Ureter (tissue), 1 donor: ENCODE measurements around the gene PTGES3. TPM values are rescaled to one million over a fixed set of nuclear protein-coding genes. Genes with fewer than 3 reads are reported as not detected.
A peak's percentile ranks its signal among the peaks of the same experiment; 100 is the strongest.
"Not testable (repeated sequence)": the region's sequence is repeated elsewhere in the genome, so short reads cannot be mapped to it uniquely, and the experiment has no call there.

Experiments
- DNase-seq: peaks from one replicate; pipeline ENCODE4 v3.0.0-alpha.2; 2020; ENCODE audit warnings: low spot score
- total RNA-seq: library from RNA; stranded (reverse); gene quantifications from one replicate; pipeline ENCODE4 v1.2.4, GENCODE V29; 2023
- donor health status: DM: yes; HTN: yes; CAD: no.

Gene PTGES3
- 212 TPM for total RNA-seq

GRCh38 chr12:56688129-56688845 is at the start of gene PTGES3:
PTGES3 (minus strand) TSS chr12:56688284; CDS start chr12:56687999, 285 bp downstream.
- DNase-seq = peak; percentile 99

GRCh38 chr12:56728139-56728861 is 40.2 kb upstream of the PTGES3 start:
- DNase-seq = no peak

- DNase-seq = not testable (repeated sequence)
These were observed 38.2 kb upstream of the PTGES3 start for GRCh38 chr12:56726196-56726675.

GRCh38 chr12:56725723-56726102 is 37.6 kb upstream of the PTGES3 start:
- no peak for DNase-seq

- peak; percentile 99 for DNase-seq
These were observed 37.1 kb upstream of the PTGES3 start, which contains the start of gene NACA for GRCh38 chr12:56724972-56725722. NACA (minus strand) TSS chr12:56725299; CDS start chr12:56724521, 778 bp downstream.

GRCh38 chr12:56724701-56724971 is 36.6 kb upstream of the PTGES3 start:
- DNase-seq = no peak

- peak; percentile 67 for DNase-seq
These were observed 36.0 kb upstream of the PTGES3 start for GRCh38 chr12:56723889-56724700.

- DNase-seq = no peak
These were observed 35.3 kb upstream of the PTGES3 start for GRCh38 chr12:56723352-56723751.

- no peak for DNase-seq
These were observed 34.7 kb upstream of the PTGES3 start for GRCh38 chr12:56722832-56723231.

- no peak for DNase-seq
These were observed 33.6 kb upstream of the PTGES3 start for GRCh38 chr12:56721721-56722120.

- DNase-seq = no peak
These were observed 33.1 kb upstream of the PTGES3 start for GRCh38 chr12:56721216-56721615.

- peak; percentile 34 for DNase-seq
These were observed 32.7 kb upstream of the PTGES3 start for GRCh38 chr12:56720731-56721151.

- peak; percentile 29 for DNase-seq
These were observed 31.0 kb upstream of the PTGES3 start for GRCh38 chr12:56719056-56719455.

- no peak for DNase-seq
These were observed 30.6 kb upstream of the PTGES3 start for GRCh38 chr12:56718636-56719035.

GRCh38 chr12:56718149-56718548 is 30.1 kb upstream of the PTGES3 start:
- peak; percentile 19 for DNase-seq

GRCh38 chr12:56716933-56717880 is 29.1 kb upstream of the PTGES3 start:
- no peak for DNase-seq

GRCh38 chr12:56716458-56716857 is 28.4 kb upstream of the PTGES3 start:
- no peak for DNase-seq

- DNase-seq = no peak
These were observed 27.7 kb upstream of the PTGES3 start for GRCh38 chr12:56715798-56716197.

- no peak for DNase-seq
These were observed 26.4 kb upstream of the PTGES3 start for GRCh38 chr12:56714431-56714929.

GRCh38 chr12:56713345-56713744 is 25.3 kb upstream of the PTGES3 start:
- no peak for DNase-seq
